ENCODE results near the gene GABRB2.

The GABRB2 gene

DNA sequence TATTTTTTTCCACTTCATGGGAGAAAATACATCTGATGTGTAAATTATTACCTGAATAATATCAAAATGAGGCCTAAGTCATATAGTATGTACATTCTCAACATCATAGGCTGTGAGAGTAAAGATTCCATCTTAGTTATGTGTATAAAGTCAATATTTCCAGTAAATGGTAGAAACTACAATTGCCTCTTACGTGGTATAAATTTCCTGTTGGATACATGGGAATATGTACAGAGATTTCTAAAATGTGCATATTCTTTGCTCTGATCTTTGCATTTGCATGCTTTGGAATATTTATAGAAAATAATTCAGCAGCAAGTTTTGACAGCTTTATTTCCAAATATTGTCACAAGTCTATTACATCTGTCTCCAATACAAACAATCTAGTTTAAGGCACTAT, 78.8 kb downstream of the GABRB2 start:
- no peak for DNase-seq

- DNase-seq = no peak
Measured at GRCh38 chr5:161460741-161461140, 85.8 kb downstream of the GABRB2 start.

DNA sequence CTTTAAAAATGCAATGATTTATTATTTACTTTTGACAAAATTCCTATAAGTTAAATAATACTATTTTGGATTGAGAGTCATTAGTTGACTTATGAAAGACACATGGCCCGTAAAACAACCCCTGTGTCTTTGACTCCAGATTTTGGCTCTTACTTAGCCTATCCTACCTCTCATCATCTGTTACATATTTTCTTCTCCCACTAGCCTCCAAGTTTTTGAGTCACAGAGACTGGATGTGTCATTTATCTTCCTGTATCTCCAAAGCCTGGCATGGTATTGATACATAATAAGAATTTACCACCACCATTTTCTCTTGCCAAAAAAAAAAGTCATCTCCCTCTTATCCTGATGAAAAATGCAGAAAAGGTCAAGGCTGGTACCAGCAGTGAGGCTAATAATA, 99.9 kb downstream of the GABRB2 start:
- DNase-seq = no peak

- DNase-seq = no peak
Measured at GRCh38 chr5:161442471-161442870, 104.1 kb downstream of the GABRB2 start.

- DNase-seq = no peak
Measured at GRCh38 chr5:161432798-161433197, 113.7 kb downstream of the GABRB2 start.

GRCh38 chr5:161431963-161432362, 114.6 kb downstream of the GABRB2 start:
- no peak for DNase-seq

- no peak for DNase-seq
Measured at GRCh38 chr5:161421067-161421466, 125.5 kb downstream of the GABRB2 start.

DNA sequence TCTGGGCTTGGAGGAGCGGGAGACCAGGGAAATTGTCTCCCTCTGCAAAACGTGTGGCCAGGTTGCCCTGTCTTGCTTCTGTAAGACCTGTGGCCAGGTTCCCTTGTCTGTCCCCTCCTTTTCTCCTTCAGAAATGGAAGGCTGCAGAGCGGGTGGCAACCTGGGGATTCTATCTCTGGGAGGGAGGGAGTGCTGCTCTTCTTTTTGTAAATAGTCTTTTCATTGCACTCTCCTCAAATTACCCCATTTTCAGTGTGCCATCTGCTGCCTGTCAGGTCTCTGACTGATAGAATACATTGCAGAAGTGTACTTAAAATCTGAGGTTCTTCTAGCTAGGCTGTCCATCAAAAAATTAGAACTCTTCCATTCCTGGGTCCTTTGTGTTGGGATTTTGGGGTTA, 126.0 kb downstream of the GABRB2 start:
- DNase-seq = no peak

- DNase-seq = no peak
Measured at GRCh38 chr5:161414896-161415295, 131.6 kb downstream of the GABRB2 start.

DNA sequence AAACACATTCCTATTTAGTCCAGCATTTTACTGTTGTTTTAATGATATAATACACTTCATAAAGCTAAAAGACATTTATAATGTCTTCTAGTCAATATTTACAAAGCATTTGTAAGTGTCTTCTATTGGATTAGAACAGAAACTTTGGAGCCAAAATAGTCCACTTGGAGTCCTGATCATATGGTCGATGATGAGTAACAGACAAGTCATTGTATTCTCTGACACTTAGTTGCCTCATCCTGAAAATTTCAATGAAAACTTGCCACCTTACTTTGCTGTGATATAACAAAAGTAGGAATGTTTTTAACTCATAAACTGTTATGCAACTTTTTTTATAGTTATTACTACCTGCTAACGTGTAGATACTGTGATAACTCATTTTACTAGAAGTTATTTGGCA, 132.5 kb downstream of the GABRB2 start:
- DNase-seq = no peak

- DNase-seq = no peak
Measured at GRCh38 chr5:161412792-161413191, 133.7 kb downstream of the GABRB2 start.

DNA sequence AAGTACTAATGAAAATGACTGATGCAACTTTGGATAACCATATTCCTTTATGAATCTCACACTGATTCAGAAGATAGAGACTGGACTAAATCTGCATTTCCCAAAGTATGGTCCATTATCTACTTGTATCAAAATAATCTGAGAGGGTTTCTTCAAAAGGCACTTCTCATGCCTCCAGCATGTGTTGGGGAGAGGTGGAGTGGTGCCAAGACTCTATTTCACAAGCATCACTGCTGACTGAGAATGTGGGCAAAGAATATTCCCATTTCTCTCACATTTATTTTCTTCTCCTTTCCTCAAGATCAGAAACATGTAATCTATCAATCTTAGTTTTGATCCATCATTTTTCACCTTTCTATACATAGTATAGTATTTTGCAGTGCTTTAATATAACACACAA, 135.4 kb downstream of the GABRB2 start:
- no peak for DNase-seq

DNA sequence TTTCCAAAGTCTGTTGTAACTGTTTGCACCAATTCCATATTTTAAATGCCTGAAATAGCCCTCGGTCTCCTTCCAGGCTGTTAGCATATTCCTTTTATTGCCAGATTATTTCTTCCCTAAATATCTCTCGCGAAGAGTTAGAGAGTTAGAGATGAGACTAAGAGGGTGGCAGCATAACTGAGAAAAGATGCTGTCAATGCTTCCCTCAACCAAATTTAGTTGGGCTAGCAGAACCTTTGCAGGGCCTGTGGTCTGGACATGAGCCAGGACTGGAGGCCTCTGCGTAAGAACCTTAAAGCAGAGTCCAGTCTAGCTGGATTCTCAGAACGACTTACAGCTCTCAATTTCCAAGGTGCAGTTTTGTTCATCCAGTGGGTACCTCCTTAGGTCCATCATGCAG, 135.9 kb downstream of the GABRB2 start:
- no peak for DNase-seq

DNA sequence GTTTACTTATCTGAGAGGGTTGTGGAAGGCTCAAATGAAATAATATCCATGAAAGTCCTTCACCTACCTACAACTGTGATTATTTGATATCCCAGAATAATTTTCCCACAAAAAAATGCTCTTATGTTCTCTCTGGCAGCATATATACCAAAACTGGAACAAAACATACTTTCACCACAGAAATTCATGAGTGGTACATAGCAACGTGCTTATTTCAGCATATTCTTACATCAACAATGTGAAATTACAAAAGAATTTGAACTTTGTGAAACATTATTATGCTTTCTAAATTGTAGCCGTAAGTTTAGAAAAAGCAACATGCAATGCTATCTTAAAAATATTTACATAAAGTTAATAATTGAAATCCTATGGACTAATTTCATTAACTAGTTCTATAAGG, 137.1 kb downstream of the GABRB2 start:
- DNase-seq = no peak

GRCh38 chr5:161406880-161407279, 139.6 kb downstream of the GABRB2 start:
- no peak for DNase-seq

DNA sequence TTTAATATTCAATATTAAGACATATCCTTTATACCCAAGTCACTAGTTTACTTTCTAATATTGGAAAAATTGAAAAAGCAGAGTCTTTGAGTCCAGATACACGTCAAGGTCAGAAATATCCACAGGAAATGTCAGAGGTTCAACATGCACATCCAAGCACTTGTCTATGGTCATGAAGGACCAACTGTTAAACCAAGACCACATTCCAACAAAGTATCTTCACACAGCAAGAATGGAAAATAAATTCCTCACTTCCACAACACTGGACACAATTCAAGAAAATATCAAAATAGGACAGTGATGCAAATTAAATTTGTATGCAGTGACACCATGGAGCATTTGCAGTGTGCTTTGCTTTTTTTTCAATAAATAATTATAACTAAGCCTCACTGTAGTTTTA, 142.5 kb downstream of the GABRB2 start:
- DNase-seq = no peak

- no peak for DNase-seq
Measured at GRCh38 chr5:161403121-161403520, 143.4 kb downstream of the GABRB2 start.

GRCh38 chr5:161400583-161400982, 145.9 kb downstream of the GABRB2 start:
- no peak for DNase-seq

DNA sequence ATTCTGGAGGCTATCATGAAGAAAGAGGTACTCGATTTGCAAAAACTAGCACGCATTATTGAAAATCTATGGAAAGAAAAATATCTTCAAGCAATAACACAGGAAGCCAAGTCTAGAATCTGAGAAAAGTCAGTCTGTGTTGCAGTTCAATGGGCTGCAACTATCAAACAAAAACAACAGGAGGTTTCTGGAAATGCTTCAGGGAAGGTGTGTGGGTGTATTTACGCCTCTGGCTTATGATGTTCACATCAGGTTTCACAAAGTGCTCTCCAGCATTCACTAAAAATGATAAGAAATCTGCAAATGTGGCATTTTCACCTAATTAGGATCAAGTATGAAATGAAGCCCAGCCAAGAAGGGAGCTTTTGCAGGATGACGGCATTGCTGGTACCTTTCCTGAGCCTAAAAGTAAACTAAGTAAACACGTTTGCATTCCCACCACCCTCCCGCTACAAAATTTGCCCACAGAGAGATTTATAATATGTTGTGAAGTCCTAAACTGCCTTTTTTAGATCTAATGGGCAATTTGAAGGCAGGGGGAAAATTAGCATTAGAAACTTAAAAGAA, 146.4 kb downstream of the GABRB2 start:
- no peak for DNase-seq

DNA sequence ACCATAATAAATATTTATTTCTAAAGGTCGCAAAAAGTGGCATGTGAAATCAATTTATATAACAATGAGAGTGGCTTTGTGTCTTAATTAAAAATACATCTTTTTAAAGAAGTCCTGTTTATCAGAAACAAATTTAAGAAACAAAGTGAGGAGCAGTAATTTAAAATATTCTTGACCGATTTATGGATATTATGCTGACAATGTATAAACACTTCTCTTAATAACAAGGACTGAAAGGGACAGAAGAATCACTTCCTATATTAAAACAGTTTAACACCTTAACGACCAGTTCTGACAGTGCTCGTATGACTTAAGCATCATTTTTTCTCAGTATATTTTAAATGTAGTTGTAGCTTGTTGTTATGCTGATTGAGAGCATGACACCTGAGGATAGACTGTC, 149.1 kb downstream of the GABRB2 start:
- no peak for DNase-seq

DNA sequence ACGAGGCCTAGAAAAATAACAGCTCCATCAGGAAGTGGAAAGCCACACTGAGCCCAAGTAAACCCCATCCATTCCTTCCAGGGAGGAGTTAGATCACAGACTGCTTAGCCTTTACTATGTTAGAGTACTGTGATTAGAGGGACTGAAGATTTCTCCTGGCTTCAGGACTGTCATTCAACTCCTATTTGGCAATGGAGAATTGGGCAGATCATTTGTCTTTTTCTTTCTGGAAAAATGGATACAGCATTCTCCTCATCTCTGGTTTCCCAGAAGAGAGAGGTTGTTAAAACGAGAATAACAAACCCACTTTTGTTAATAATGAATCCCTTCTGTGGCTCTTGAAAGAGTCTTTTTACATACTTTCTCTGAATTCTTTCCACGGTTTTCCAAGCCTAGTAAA, 150.4 kb downstream of the GABRB2 start:
- DNase-seq = no peak

DNA sequence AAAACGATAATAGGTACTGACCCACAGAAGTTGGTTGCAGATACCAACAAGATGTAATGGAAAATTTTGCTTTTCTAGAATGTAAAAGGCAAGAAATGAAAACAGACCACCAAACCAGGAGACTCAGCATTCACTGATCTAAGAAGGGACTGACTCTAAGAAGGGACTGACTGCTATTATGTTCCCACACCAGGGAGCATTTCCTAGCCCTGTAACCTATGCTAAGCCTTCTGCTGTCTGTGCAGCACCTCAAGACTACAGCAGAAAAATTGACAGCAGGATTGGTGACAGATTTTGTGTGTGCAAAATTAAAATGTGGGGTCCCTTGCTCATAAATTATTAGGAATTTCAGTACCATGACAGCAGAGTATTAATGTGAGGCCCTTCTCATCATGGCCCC, 154.8 kb downstream of the GABRB2 start:
- DNase-seq = no peak

DNA sequence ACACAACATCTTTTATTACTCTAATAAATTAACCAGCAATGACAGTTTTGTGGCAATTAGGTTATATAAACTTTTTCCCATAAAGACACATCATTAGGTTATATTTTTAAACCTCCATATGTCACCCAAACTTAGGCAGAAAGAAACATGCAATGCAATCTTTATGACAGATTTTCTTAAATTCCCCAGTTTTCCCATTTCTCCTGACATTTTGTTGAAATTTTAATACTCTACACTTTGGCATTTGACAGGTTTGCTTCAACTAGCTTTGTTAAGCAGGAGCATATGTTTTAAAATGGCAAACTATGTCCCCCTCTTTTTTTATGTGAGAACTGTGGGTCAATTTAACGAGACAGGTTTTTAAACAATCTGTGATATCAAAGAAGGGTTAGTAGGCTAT, 155.5 kb downstream of the GABRB2 start:
- DNase-seq = no peak

- no peak for DNase-seq
Measured at GRCh38 chr5:161387121-161387520, 159.4 kb downstream of the GABRB2 start.

GRCh38 chr5:161385027-161385426, 161.5 kb downstream of the GABRB2 start:
- DNase-seq = no peak

- DNase-seq = no peak
Measured at GRCh38 chr5:161382685-161383084, 163.8 kb downstream of the GABRB2 start.

Measured in NCI-H510A (cell line).